NOMO-1 treated with DMSO at 0.1 percent for 48 hours (cell line): Measurements from ENCODE around the gene LHX6.

Source experiments
- DNase-seq: peaks from one replicate; lab custom pipeline; 2025; ENCODE audit not compliant: unreplicated experiment; lab: John Stamatoyannopoulos, UW

Gene LHX6

DNA sequence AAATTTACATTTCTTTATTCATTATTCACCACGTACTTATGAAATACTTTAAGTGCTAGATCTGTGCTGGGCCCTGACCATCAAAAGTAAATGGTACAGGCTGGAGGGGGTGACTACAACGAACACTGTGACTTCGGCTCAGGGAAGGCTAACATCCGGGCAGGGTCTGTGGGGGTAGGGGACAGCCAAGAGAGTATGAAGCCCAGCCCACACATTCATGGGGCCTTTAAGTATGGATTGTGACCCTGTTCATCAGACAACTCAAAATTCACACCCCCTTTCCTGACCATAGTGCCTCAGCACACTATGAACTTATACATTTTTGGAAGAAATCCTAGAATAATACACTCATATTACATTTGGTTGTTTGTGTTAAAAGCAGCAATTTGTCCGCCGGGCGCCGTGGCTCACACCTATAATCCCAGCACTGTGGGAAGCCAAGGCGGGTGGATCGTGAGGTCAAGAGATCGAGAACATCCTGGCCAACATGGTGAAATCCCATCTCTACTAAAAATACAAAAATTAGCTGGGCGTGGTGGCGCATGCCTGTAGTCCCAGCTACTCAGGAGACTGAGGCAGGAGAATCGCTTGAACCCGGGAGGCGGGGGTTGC lies 35.7 kb downstream of the LHX6 start:
- no peak for DNase-seq

DNA sequence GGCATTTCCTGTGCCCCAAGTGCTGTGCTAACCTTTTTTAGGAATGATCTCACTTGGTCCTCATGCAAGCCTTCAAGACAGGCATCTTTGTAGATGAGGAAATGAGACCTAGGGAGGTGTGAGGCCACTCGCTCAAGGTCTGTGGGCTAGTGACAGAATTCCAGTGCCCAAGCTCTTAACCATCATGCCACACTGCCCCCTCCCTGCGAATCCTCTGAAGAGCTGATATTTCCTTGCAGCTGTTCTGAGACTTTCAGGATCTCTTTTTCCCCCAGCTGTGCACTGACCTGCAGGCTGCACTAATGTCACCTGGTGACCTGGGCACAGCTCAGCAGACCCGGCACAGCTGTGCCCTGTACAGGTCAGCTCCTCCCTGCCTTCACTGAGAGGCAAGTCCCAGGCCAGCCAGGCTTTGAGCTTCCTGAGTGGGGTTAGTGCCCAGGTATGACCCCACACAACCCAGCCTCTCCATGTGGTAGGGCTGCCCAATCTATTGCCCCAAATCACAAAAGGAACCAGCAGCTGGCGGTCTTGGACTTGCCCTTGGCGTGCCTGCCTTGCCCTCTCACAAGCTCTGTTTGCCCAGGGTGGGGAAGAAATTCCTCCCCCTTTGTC lies 36.4 kb downstream of the LHX6 start:
- no peak for DNase-seq

DNA sequence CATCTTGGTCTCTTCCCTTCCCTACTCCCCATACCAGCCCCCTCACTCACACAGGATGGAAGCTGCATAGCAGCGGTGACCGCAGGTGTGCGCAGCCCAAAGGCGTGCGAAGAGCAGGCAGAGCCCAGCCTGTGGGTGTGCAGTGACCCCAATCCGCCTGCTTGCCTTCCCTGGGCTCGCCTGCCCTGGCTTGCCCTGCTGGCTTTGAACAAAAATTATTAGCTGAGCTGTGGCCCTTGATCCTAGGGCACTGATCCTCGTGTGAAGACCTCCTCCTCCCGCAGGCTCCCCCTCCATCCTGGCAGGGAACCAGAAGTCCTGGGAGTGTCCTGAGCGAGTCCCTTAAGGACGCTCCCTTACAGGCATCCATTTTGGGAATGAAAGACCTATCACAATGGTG lies 37.2 kb downstream of the LHX6 start:
- no peak for DNase-seq

DNA sequence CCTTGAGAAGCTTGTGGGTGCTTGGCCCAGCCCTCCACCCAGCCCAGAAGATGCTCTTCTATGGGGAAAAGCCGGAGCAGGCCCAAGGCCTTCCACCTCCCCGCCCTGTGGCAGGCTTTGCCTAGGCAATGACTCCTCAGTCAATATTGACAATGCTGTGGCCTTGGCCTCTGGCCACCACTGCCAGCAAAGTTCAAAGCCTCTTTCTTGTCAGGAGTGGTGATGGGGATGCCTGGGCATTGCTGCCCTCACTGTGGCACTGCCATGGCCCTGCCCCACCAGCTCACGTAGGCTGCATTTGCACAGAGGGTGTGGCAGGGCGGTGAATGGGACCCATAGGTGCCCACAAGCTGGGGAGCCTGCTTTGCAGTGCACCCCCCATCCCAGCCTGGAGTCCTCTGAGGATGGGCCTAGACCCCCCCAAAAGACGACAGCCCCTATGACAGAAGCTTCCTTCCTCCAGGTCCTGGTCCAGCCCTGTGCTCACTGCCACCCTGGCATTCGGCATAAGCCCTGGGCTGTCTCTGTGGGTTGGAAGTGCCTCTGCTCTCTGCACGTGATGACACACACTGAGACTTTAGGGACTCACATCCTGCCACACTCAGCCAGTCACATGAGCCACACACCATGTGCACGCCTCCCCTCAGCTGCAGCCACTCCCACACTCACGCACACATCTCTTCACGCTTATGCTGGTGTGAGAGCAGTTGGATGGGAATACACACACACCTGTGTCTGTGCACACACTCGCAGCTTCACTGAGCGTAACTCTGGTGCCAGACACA lies 38.0 kb downstream of the LHX6 start:
- DNase-seq, result no peak

DNA sequence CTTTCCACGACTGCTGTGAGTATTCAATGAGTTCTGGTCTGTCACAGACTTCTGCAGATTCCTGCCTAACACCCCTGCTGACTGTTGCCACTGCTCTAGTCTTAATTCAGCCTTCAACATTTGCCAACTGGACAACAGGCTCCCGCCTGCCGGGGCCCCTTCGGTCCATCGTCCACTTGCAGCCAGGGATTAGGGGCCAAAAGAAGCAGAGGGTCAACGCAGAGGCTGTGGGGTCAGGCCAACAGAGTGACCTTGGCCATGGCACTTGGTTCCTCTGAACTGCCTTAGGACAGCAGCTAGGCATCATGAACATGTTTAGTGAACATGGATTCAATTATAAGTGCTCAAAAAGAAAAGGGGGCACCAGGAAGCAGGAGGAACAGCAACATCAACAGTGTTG lies 40.4 kb downstream of the LHX6 start:
- no peak for DNase-seq

DNA sequence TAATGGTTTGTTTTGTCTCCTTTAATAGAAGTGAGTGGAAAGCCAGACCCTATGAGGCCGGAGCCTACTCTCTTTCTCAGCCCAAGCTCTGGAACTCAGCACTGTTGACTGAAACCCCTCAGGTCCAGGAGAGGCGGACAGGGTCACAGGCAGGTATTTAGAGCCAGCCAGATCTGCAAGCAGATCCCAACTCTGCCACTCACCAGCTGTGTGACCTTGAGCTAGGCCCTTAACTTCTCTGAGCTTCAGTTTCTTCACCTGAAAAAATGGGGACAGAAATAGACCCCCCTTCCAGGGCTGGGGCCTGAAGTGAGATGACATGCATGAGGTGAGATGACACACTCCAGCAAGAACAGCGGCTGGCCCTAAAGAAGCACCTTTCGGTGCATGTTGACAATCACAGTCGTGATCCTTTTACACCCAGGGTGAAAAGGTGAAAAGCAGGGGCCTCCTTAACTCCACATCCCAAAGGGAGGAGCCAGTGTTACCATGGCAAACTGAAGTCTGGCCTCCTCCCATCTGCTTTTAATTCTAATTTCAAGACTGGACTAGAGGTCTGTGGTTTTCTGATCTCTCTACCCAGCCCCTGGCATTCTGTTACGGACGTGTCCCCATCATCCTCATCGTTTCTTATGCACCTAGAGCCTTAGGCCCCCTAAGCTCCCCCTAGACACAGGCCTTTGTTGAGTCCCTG lies 41.8 kb downstream of the LHX6 start:
- no peak for DNase-seq

DNA sequence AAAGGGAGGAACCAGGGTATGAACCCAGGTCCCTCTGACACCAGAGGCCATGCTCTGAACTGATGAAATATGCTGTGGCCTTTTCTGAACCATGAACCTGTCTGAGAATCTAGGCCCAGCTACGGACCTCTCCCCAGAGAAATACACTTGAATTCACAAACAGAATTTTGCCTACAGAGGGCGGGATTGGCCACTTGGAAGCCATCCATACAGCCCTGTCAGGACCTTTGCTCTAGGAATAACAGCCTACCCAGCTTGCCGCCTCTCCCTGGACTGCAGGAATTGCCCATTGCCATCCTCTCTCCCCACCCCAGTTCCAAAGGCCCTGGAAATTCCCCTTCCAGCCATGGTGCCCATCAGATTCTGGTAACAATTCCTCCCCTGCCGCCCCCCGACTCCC lies 42.5 kb downstream of the LHX6 start:
- DNase-seq, result no peak

DNA sequence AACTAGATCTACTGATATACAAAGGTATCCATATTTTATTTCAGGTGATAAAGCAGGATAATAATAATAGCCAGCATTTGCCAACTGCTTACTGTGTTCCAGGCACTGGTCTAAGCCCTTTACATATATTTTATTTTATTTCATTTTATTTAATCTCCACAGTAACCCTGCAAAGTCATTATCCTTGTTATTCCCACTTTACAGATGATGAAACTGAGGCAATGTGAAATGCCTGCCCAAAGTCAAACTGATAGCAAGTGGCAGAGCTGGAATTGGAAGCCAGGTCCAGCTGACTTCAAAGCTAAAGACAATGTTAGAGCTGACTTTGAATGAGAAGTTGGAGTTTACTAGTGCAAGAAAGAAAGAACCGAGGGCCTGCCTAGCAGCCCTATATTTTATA lies 44.2 kb downstream of the LHX6 start:
- no peak for DNase-seq

DNA sequence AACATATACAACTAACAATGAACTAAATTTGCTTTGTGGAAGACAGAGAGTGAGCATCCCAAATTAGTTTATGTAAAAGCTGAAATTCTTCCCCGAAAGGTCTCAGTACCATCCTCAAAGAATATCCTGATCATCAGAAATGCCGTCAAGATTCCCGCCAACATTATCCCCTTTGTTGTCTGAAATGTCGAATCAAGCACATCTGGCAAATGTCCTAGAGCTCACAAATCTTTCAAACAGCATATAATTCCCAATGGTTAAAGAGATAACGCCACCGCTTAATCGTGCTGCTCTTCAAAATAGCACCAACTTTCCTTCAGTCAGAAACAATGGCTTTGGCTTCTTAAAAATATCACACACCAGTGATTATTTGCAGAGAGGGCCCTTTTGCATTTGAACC lies 45.3 kb downstream of the LHX6 start:
- no peak for DNase-seq

DNA sequence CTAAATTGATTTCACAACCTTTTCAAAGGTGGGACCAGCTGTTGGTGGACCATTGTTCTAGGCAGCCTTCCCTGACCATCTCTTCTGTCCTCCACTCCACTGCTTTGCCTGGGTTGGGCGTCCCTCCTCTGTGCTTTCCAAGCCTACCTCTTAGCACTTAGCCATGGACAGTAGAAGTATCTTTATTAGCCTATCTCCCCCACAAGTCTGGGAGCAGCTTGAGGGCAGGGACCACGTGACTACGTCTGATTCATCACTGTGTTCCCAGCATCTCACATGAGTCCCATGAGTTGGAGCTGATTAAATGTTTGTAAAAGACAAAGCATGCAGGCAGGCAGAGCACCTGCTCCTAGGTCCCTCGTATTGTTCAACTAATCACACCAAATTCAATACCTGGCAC lies 48.1 kb downstream of the LHX6 start:
- DNase-seq, result no peak

DNA sequence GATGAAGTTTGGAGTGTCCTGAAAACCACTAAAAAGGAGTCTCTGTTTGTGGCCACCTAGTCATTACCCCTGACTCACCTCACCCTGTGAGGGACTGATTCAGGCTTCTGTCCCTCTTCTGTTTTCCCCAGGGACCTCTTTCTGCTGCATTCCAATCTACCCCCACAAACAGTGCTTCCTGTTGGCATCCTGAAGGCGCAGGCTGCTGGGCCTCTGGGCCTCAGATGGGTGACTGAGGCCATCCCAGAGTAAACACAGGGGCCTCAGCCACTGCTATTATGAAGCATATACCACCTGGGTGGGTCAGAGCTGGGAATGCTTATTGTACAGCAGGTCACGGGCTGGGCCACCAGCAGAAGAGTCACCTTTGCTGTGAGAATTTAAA lies 49.1 kb downstream of the LHX6 start:
- DNase-seq, result no peak

DNA sequence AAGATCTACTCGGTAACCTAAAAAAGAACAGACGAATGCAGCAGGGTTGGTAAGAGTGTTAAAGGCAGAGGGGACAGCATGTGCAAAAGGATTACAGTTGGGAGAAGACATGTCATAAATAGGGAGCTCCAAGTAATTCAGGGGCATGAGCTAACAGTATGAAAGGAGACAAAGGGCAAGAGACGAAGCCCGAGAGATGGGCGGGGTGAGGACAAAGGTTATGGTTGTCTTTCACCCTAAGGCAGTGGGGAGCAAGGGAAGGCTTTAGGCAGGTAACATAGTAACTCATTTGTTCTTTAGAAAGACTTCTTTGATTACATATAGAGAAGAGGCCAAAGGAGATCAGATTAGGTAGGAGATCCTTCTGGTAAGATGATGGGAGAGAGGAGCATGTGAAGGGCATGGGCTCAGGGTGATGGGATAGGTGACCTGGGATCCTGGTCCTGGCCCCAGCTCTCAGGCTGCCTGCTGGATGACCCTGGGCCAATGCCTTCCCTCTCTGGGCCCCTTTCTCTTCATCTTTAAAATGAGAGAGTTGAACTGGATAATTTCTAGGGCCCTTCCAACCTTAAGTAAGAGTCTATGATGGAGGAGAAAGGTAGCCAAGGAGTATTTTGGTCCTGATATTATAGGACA lies 49.6 kb downstream of the LHX6 start:
- no peak for DNase-seq

DNA sequence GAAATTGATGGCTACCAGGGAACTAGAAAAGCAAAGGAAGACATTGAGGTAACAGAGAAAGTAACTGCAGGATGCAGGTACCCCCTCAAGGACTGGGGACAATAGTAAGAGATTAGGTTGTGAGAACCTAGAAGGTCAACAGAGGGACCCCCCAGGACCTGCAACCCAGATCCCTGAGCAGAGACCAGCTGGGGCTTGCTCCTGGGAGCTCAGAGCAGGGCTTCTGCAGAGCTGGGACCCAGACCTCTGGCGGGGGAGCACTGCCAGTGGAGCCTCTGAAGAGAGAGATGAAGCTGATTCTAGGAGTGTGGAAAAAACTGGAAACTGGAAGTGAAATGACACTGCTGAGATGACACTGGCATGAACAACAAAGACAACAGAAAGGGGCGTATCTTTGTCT lies 51.8 kb downstream of the LHX6 start:
- no peak for DNase-seq

DNA sequence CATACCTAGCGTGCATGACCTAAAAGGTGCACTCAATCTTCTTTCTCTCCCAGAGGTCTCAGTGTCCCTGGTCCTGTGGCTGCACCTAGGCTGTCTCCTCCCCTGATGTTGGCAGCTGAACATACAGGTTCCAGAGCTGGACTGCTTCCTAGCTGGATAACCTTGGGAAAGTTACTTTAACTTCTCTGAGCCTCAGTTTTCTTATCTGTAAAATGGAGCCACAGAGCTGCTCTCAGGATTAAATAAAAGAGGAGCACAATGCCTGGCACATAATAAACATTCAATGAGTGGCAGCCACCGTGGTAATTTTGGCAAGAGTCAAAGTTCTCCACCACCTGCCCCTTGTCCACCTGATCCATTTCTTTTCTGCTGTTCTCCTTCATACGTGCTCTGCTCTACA lies 55.1 kb downstream of the LHX6 start:
- no peak for DNase-seq

DNA sequence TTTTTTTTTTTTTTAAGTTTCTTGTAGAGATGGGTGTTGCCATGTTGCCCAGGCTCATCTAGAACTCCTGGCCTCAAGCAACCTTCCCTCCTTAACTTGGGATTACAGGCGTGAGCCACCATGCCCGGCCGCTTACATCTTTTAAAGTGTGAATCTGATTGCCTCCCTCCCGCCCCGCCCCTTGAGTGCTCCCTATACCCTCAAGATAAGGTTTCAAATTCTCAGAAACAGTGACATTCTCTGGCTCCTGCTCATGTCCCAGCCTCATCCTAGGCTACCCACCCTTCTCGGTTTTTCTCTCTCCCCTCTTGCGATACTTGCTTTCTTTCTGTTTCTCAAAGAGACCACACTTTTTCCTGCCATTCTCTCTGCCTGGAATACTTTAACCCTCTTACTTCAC lies 56.6 kb downstream of the LHX6 start:
- DNase-seq, result no peak

DNA sequence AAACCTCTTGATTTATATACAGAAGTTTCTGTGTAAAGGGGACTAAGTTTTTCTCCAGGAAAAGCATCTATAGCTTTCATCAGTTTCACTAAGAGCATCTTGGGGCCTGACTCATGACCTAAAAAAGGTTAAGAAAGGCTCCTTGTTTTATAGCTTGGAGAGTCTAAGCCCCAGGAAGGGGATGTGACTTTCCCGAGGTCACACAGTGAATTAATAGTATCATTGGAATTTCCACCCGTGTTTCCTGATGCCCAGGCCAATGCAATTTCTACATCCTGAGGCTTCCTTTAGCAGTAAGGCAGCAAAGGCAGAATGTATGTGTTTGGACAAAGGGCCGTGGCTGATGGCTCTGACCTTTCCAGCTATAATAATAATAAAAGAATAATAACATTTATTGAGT lies 60.4 kb downstream of the LHX6 start:
- DNase-seq, result no peak

DNA sequence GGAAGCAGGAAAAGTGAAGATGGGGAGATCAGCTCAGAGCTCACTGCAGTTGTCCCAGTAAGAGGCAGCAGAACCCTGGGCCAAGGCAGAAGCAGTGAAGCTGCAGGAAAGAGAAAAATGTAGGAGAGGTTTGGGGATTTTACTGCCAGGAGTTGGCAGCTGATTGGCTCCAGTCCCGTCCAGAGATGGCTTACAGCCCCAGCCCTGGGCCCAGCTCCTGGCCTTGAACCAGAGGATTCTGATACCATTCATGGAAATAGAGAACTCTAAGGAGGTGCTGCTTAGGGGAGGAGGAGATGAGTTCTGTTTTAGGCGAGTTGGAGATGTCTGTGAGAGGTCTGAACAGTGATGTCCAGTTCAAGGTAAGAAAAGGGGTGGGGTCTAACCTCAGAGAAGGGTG lies 64.5 kb downstream of the LHX6 start:
- no peak for DNase-seq

DNA sequence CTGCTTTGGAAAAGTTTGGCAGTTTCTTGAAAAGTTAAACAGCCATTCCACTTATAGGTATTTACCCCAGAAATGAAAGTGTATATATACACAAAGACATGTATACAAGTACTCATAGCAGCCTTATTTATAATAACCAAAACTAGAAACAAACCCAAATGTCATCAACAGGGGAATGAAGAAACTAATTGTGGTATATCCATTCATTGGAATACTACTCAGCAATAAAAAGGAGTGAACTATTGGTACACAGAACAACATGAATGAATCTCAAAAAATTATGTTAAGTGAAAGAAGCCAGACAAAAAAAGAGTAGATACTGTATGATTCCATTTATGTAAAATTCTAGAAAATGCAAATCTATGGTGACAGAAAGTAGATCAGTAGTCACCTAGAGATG lies 66.3 kb downstream of the LHX6 start:
- no peak for DNase-seq

DNA sequence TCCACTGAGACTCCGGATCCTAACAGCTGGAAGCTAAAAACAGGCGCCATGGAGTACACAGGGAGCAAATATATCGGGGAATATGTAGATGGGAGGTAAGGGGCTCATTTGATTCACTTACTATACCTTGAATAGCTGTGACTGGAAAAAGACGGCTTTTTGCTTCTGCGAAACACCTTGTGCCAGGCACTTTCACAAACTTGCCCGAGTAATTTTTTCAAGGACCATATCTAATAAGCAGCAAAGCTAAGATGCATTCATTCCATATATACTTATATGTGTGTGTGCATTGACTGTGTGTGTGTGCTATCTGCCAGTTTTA lies 68.9 kb downstream of the LHX6 start:
- no peak for DNase-seq

DNA sequence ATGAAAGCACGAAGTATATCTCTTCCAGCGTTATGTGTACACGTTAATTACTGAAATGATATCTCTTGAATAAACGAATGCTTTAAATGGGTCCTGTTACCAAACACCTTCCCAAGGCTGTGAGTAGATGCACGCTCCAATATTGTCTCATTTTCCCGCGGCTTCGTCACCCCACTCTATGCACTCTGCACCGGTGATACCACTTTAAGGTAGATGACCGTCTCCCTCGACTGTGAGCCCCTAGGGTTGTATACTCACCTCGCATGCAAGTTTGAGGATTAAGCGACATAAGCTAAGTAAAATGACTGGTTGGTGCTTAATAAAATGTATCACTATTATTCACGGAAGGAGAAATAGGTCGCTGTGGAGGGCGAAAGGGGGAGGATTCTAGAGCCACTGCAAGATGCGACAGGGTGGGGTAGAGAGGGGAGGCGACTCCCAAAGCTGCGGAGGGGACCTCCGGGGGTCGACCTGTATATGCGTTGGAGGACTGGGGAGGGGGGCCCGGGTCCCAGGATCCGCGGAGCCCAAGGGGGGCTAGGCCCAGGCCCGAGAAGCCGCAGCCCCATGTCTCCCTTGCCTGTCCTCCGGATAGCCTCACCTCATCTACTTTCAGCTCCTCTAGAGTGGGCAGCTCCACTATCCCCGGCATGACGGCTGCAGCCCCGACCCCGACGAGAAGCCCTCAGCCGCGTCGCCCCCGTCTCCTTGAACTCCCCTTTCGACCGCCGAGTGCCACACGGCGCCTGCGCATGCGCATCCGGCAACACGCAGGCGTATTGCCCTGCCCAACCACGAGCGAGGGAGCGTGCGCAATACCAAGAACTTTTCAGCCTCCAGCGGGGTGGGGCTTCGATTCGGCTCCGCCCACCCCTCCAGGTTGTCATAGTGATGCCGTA lies 69.5 kb downstream of the LHX6 start, which contains the start of the genes MORN5 and NDUFA8:
Gene MORN5, plus strand, starts transcription at position 883 of the 899 bp plus-strand sequence. CDS start 65 bp downstream, outside the sequence.
Gene NDUFA8, minus strand, starts transcription at position 754 of the 899 bp plus-strand sequence. Its CDS starts 102 bp downstream, at position 652.
- DNase-seq, result peak; percentile 88
